ENCODE data around the gene ERGIC1.
"Not testable (repeated sequence)": the region's sequence is repeated elsewhere in the genome, so short reads cannot be mapped to it uniquely, and the experiment has no call there.

ERGIC1 gene

GRCh38 chr5:172849606-172850453 lies 15.8 kb downstream of the ERGIC1 start:
- no peak for DNase-seq

GRCh38 chr5:172850454-172850797 lies 16.4 kb downstream of the ERGIC1 start:
- DNase-seq: no peak

- DNase-seq: not testable (repeated sequence)
These were observed 17.2 kb downstream of the ERGIC1 start for GRCh38 chr5:172851254-172851653.

DNA sequence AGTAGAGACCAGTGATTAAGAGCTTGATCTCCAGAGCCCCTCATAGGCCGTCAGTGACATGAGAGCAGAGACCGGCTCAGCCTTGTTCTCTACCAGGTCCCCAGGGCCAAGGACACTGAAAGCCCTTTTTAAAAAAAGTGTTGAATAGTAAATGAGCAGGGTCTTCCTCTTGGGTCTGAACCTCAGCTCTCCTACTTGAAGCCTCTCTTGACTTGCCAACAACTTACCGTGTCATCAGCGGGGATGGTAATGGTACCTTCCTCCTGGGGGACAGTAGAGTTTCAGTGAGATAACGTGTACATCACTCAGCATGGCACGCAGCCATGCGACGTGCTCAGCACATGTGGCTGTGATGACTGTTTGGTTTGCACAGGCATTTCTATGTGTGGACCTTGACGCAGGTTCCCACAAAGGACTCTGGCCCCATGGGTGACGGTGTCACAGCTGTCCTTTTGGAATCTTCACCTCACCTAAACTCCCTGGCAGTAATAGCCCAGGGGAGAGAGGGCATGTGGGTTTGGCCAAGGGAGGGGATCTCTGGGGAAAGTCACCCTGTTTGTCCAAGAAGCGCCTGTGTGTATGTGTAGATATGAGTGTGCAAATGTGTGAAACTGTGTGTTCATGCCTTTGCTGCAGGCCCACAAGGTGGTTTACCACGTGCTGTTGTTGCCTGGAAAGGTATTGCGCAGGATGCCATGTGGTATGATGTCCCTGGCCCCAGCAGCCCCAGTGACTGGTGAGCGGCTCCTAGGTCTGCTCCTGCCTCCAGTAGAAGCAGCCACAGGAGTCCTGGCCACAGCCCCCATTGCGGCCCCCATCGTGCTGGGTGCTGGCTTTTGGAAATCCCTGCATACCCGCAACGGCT lies 18.7 kb downstream of the ERGIC1 start:
- DNase-seq: no peak

GRCh38 chr5:172853355-172853975 lies 19.4 kb downstream of the ERGIC1 start:
- no peak for DNase-seq

GRCh38 chr5:172854451-172854871 lies 20.4 kb downstream of the ERGIC1 start:
- no peak for DNase-seq

- DNase-seq: no peak
These were observed 20.9 kb downstream of the ERGIC1 start for GRCh38 chr5:172854971-172855370.

DNA sequence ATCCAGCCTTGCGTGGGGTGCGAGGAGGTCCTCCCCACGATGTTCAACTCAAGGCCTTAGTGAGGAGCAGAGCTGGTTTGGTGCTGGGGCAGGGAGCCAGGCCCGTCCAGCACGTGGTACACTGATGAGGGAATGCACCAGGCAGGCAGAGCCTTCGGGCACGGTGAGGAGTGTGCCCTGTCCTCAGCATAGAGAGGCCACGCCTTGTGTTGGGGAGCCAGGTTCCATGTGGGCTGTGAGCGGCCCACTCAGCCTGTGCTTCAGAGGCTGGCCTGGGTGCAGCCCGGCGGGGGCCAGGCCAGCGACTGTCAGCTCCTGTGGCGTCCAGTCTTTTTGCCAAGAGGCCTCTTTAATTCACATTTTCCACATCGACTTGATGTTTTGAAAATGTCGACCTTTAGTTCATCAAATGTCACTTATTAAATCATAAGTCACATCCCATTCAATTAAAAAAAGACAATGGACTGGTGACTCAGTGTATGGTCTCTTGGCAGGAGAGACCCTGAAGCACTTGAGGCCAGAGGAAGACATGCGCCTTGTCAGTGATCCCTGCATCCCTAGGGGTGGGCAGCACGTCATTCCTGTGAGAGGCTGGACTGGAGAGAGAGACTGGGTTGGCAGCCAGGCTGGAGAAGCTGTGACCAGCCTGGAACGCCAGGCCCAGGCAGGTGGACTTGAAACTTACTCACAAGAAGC lies 21.7 kb downstream of the ERGIC1 start:
- no peak for DNase-seq

DNA sequence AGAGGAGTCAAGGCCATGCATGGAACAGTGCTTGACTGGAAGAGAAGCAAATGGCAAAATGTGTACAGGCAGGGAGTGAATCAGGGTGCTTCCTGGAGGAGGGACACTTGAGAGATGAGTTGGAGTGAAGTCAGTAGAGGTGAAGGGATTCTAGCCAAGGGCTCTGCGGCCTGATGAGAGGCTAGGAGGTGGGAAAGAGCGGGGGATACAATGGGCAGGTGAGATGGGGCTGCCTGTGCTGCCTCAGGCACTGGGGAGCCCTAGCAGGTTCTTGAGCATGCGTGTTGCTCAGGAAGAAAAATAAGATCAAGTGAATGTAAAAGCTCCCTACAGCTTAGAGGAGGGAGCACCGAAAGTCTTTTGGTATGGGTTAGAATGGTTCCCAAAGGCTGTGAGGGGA lies 22.3 kb downstream of the ERGIC1 start:
- no peak for DNase-seq

DNA sequence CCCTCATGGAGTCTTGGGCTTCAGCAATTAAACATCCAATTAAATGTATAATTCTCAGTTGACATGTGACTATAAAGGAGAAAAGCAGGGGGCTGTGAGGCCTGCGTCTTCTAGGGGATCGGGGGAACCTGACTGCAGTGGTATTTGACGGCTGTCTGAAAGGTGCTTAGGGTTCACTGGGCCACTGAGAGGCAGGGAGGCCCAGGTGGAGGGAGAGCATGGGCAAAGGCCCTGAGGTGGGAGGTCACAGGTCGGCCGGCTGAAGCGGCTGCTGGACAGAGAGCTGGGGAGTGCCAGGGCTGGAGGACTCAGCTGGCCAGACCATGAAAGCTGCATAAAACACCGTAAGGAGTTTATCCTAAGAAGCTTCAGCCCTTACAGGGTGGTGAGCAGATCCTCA lies 23.9 kb downstream of the ERGIC1 start:
- DNase-seq: no peak

- no peak for DNase-seq
These were observed 24.5 kb downstream of the ERGIC1 start for GRCh38 chr5:172858511-172858989.

DNA sequence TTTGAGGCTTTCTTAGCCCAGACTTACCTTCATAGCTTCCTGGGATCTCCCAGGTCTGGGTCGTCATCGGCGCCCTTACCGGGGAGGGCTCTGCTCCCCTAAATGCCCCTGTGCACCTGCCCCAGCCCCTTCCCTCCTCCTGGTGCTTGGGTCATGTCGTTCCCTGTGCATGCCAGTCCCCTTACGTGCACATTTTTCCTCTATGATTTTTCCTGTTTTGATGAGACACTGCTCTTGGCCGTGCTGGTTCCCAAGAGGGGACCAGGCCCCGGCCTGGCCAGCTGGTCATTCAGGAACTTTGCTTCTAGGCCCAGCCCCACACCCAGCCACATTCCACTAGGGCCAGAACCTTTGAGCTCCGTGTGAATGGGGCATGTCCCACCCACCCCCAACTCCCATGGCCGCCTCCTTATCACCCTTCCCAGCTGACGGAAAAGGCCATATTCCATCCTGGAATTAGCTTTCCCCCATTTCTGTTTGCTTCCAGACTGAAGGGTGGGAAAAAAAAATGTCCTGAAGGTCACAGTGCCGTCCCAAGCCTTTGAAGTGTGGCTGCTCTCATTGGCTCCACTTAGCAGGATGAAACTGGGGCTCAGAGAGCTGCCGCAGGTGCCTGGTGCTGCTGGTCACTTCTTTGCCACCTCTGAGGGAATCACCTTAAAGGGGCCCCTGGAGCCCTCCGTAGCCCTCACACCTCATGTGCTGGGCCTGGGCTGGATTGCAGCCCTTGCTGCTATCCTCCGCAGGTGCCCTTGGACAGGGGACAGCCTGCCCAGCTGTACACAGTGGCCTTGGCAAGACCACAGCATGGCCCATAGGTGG lies 25.1 kb downstream of the ERGIC1 start:
- DNase-seq: no peak

- no peak for DNase-seq
These were observed 25.9 kb downstream of the ERGIC1 start for GRCh38 chr5:172859966-172860365.

DNA sequence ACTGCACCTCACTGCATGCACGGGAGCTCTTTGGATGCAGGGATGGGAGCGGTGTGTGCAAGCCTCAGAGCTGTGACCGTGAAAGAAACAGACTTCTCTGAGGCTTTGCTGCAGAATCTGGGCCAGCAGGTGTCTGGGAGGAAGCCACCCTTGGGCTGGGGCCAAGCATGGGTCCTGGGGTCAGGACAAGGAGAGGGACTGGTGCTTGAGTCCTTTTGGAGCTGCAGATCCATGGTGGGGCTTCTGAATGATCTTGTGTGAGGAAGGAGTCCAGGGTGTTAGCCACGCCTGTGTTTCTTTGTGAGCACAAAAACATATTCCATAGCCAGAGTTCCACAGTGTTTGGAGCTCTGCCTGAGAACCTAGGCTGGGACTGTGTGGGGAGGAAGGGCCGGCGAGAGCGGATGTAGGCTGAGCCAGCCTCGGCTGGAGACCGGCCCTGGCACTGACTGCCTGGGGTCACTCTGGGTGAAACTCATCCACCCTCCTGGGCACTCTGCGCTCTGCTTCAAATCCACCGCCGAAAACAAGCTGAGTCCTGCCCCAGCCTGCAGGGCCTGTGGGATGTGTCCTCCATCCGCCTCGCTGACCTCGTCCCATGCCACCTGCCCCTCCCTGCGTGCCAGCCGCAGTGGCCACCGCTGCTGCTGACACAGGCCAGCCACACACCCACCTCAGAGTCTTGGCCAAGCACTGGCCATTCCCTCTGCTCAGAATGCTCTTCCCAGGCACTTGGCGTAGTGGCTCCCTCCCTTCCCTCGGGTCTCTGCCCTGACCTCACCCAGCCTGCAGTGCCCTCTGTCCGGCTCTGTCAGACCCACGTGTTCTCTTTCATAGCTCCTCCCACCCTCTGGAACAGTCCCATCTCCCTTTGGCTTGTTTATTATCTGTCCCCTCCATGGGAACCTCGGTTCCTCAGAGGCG lies 26.7 kb downstream of the ERGIC1 start:
- DNase-seq: no peak

GRCh38 chr5:172861461-172861860 lies 27.4 kb downstream of the ERGIC1 start:
- DNase-seq: no peak

GRCh38 chr5:172862165-172862801 lies 28.2 kb downstream of the ERGIC1 start:
- no peak for DNase-seq

DNA sequence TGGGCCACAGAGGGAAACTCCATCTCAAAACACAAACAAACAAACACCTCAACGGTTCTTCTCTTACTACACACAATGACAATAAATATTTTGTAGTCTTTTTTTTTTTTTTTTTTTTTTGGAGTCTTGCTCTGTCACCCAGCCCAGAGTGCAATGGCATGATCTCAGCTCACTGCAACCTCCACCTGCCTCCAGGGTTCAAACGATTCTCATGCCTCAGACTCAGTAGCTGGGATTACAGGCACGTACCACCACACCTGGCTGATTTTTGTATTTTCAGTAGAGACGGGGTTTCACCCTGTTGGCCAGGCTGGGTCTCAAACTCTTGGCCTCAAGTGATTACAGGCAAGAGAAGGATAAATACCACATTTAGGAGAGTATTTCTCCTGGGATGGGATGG lies 30.1 kb downstream of the ERGIC1 start:
- not testable (repeated sequence) for DNase-seq

DNA sequence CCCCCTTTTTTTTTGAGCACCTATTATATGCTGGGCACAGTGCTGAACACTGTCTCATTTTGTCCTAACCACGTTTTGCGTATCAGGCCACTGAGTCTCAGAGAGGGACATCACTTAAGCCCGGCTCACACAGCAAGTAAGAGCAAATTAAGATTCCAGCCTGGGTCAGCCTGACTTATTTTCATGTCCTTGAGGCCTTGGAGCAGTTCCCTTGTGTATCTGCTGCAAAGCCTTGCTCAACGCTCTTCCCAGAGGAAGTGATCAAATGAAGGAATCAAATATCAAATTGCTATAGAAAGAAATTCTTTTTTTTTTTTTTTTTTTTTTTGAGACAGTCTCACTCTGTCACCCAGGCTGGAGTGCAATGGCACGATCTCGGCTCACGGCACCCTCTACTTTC lies 30.7 kb downstream of the ERGIC1 start:
- DNase-seq: no peak

- no peak for DNase-seq
These were observed 32.3 kb downstream of the ERGIC1 start for GRCh38 chr5:172866378-172866777.

Data from SHP77 treated with DMSO at 0.1 percent for 48 hours (cell line).